PC-9 (cell line): Measurements from ENCODE around the gene FAM47E. TPM values are rescaled to one million over a fixed set of nuclear protein-coding genes. Genes with fewer than 3 reads are reported as not detected.

ENCODE experiments used
- BruUV-seq: library from RNA; stranded (reverse); fragments of 400-500 nt; replicated peaks from 2 replicates; lab custom pipeline; 2021; lab: Mats Ljungman, UMichigan
- CTCF ChIA-PET: fragments of 300-600 bp; sonication (Branson Sonifier 250); formaldehyde crosslinking; loops from one replicate; lab custom pipeline; 2022; ENCODE audit warnings: antibody characterized with exemption; lab: Charles Lee
- POLR2A ChIA-PET: fragments of 300-600 bp; sonication (Branson Sonifier 250); formaldehyde crosslinking; loops from one replicate; lab custom pipeline; 2022; ENCODE audit warnings: antibody characterized with exemption; ENCODE audit not compliant: unreplicated experiment; lab: Charles Lee
- DNase-seq, 2 experiments: peaks; one replicate each; pipeline versions ENCODE4 v3.0.0 to v3.0.0-alpha.2; 2015 to 2022; ENCODE audit warnings: mixed read lengths in 1 of 2
- H2AFZ ChIP-seq: fragments of 200-600 bp; sonication (generic); 2 replicates; pipeline ENCODE4 v1.8.1; 2017; ENCODE audit warnings: antibody characterized with exemption
- H3F3A ChIP-seq: fragments of 200-600 bp; sonication (generic); 2 replicates; pipeline ENCODE4 v1.8.1; 2017; ENCODE audit warnings: antibody characterized with exemption, mild to moderate bottlenecking, low read depth; ENCODE audit not compliant: insufficient read depth
- H3K27ac ChIP-seq: fragments of 200-600 bp; sonication (generic); 2 replicates; pipeline ENCODE4 v1.6.1; 2016; ENCODE audit warnings: mixed run types
- H3K27me3 ChIP-seq: fragments of 200-600 bp; sonication (generic); 2 replicates; pipeline ENCODE4 v1.6.1; 2016; ENCODE audit warnings: low read depth, mixed run types; ENCODE audit not compliant: insufficient read depth
- H3K36me3 ChIP-seq: fragments of 200-600 bp; sonication (generic); 2 replicates; pipeline ENCODE4 v1.6.1; 2016; ENCODE audit warnings: low read depth, mixed run types
- H3K4me1 ChIP-seq: fragments of 200-600 bp; sonication (generic); replicated peaks from 2 replicates; pipeline ENCODE4 v1.6.1; 2016; ENCODE audit warnings: mixed run types; ENCODE audit not compliant: insufficient read depth
- H3K4me2 ChIP-seq: fragments of 200-600 bp; sonication (generic); 2 replicates; pipeline ENCODE4 v1.6.1; 2017; ENCODE audit warnings: mixed run types
- H3K4me3 ChIP-seq: fragments of 200-600 bp; sonication (generic); 2 replicates; pipeline ENCODE4 v1.6.1; 2016; ENCODE audit warnings: mixed run types
- H3K79me2 ChIP-seq: fragments of 200-600 bp; sonication (generic); 2 replicates; pipeline ENCODE4 v1.6.1; 2017; ENCODE audit warnings: low read depth, mixed run types
- H3K9me2 ChIP-seq: fragments of 200-600 bp; sonication (generic); 2 replicates; pipeline ENCODE4 v1.8.1; 2017; ENCODE audit warnings: mild to moderate bottlenecking; ENCODE audit not compliant: insufficient read depth
- H3K9me3 ChIP-seq: fragments of 200-600 bp; sonication (generic); 2 replicates; pipeline ENCODE4 v1.8.1; 2016; ENCODE audit warnings: low read depth; ENCODE audit not compliant: insufficient read depth
- H4K20me1 ChIP-seq: fragments of 200-600 bp; sonication (generic); 2 replicates; pipeline ENCODE4 v1.8.1; 2017; ENCODE audit not compliant: insufficient read depth
- CTCF ChIP-seq: fragments of 200-600 bp; sonication (generic); conservative IDR thresholded peaks from 2 replicates; pipeline ENCODE4 v1.6.1; 2017; ENCODE audit warnings: mixed run types, antibody characterized with exemption, mild to moderate bottlenecking, moderate library complexity
- EZH2 ChIP-seq: fragments of 200-600 bp; sonication (generic); IDR thresholded peaks from 2 replicates; pipeline ENCODE4 v1.8.0; 2017; ENCODE audit warnings: antibody characterized with exemption, low read depth
- intact Hi-C: fragments of 100-400 bp; cut with micrococcal nuclease; formaldehyde crosslinking; loops from one replicate; pipeline ENCODE4 v1.10.0; 2022; ENCODE audit not compliant: unreplicated experiment
- total RNA-seq: library from RNA; stranded (reverse); gene quantifications from 2 replicates; pipeline ENCODE4 v1.2.3, GENCODE V29; 2021

The FAM47E gene
- total RNA-seq, 1 experiment from 2014 or later = 2.2 TPM

- H3K4me3 ChIP-seq = no peak overlapping the region
- no peak overlapping the region for H3K27ac ChIP-seq
- TF ChIP-seq EZH2 = no peak
- TF ChIP-seq CTCF = no peak
- H3K9me2 ChIP-seq = no peaks in the 10 kb centered on the region; the same call in 1 of the 2 replicates
- H4K20me1 ChIP-seq = no peaks in the 10 kb centered on the region
- no peak overlapping the region for H3K4me2 ChIP-seq
- CTCF ChIA-PET = no interaction called here
- H3K4me1 ChIP-seq = peaks cover 5% of the 10 kb centered on the region; the same call in 1 of the 2 replicates
- H2AFZ ChIP-seq = no peak overlapping the region
- intact Hi-C loops = loop anchor here (5.0 kb wide), 1 partner anchor 54 kb away; the partner anchor contains the start of gene STBD1
- no peaks in the 10 kb centered on the region for H3K36me3 ChIP-seq
- H3K27me3 ChIP-seq = no peaks in the 10 kb centered on the region
- no peak for DNase-seq
- POLR2A ChIA-PET = no interaction called here
- H3K79me2 ChIP-seq = no peaks in the 10 kb centered on the region
- no peaks in the 10 kb centered on the region; the same call in 1 of the 2 replicates for H3F3A ChIP-seq
- no peaks in the 10 kb centered on the region for H3K9me3 ChIP-seq
- no TSS peak for BruUV-seq
Observed at GRCh38 chr4:76253511-76253910, 2.0 kb downstream of the FAM47E start.

GRCh38 chr4:76256032-76256431 is 4.5 kb downstream of the FAM47E start:
- TF ChIP-seq EZH2 (no peak), CTCF (no peak)
- no peaks in the 10 kb centered on the region for H3K79me2 ChIP-seq
- H3K9me2 ChIP-seq = no peaks in the 10 kb centered on the region
- no peaks in the 10 kb centered on the region for H4K20me1 ChIP-seq
- H3K4me3 ChIP-seq = no peak overlapping the region
- intact Hi-C loops = no loop called here
- no peaks in the 10 kb centered on the region for H3K27me3 ChIP-seq
- H3K36me3 ChIP-seq = no peaks in the 10 kb centered on the region
- DNase-seq = no peak
- H3K9me3 ChIP-seq = no peaks in the 10 kb centered on the region
- no TSS peak for BruUV-seq
- H2AFZ ChIP-seq = no peak overlapping the region
- no peaks in the 10 kb centered on the region for H3K4me1 ChIP-seq
- no peaks in the 10 kb centered on the region; the same call in 1 of the 2 replicates for H3F3A ChIP-seq
- no peak overlapping the region for H3K27ac ChIP-seq
- ChIA-PET CTCF (no interaction called here), POLR2A (no interaction called here)
- H3K4me2 ChIP-seq = no peak overlapping the region

GRCh38 chr4:76256968-76257367 is 5.4 kb downstream of the FAM47E start:
- ChIA-PET CTCF (no interaction called here), POLR2A (interaction anchor here (0.6 kb wide), 1 partner anchor 67 kb away, joined by 10 read pairs; no protein-coding TSS in a partner anchor)
- Histone ChIP-seq H3K27ac (no peak overlapping the region), H3K79me2 (no peaks in the 10 kb centered on the region), H3K4me3 (no peak overlapping the region), H3K9me2 (no peaks in the 10 kb centered on the region), H3K4me2 (no peak overlapping the region), H3K4me1 (no peaks in the 10 kb centered on the region), H2AFZ (no peak overlapping the region), H3F3A (no peaks in the 10 kb centered on the region; the same call in 1 of the 2 replicates), H3K36me3 (no peaks in the 10 kb centered on the region), H3K9me3 (no peaks in the 10 kb centered on the region), H4K20me1 (no peaks in the 10 kb centered on the region), H3K27me3 (no peaks in the 10 kb centered on the region)
- TF ChIP-seq EZH2 (no peak), CTCF (no peak)
- no TSS peak for BruUV-seq
- no peak for DNase-seq
- intact Hi-C loops = no loop called here
